HL-60 (cell line): ENCODE data around the gene USP32.

Experiments used
- CTCF ChIP-seq: IDR thresholded peaks from one replicate; pipeline ENCODE4 v1.5.1; 2011; ENCODE audit warnings: low read length, control low read depth, inconsistent platforms; ENCODE audit not compliant: insufficient read depth
- POLR2AphosphoS5 ChIP-seq: IDR thresholded peaks from 2 replicates; pipeline ENCODE4 v1.6.1; 2012; ENCODE audit warnings: low read depth
- REST ChIP-seq: IDR thresholded peaks from 2 replicates; pipeline ENCODE4 v1.6.1; 2012; ENCODE audit warnings: low read depth; ENCODE audit not compliant: insufficient replicate concordance

GRCh38 chr17:60406887-60407286 lies 15.0 kb upstream of the USP32 start:
- no peak for TF ChIP-seq REST
- TF ChIP-seq CTCF: no peak
- TF ChIP-seq POLR2AphosphoS5: no peak
